ENCODE measurements around the gene CARMIL1. TPM values are rescaled to one million over a fixed set of nuclear protein-coding genes. Genes with fewer than 3 reads are reported as not detected.
A peak's percentile ranks its signal among the peaks of the same experiment; 100 is the strongest.

The CARMIL1 gene
- polyA plus RNA-seq, 4 donors: 35.3 to 74.5 (median 47.2) TPM

DNA sequence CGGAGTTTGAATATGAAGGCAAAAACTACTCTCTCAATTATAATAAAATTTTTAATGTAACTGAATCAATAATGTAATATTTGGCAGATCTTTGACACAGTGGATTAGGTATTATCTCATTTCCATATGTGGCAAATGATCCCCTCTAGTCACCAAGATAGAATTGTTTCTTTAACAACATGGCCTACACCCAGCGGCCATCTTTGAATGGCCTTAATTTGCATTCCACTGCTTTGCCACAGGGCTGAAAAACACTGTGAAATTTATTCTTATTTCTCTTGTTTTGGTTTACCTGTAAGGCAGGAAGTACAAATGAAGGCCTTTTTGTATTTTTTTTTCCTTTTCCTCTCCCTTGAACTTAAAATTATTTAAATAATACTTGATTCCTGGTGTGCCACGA lies 210.2 kb downstream of the CARMIL1 start:
- FAIRE-seq: no peak
- no peaks in the 10 kb centered on the region for H3K27me3 ChIP-seq (ENCODE audit: control insufficient read depth in 3 of 3, insufficient read depth in 3 of 3, low read length in 3 of 3)
- no peak overlapping the region for H3K27ac ChIP-seq (ENCODE audit: low read depth in 1 of 3, low read length in 2 of 3)
- H3K4me3 ChIP-seq (ENCODE audit: low read depth in 1 of 3, low read length in 3 of 3): no peak overlapping the region
- DNase-seq: no peak
- no peaks in the 10 kb centered on the region for H3K9me3 ChIP-seq (ENCODE audit: control insufficient read depth in 2 of 2, insufficient read depth in 1 of 2, low read depth in 1 of 2, low read length in 1 of 2)
- peaks cover 0 to 4% (median 3%) of the 10 kb centered on the region in 3 donors for H3K4me1 ChIP-seq (ENCODE audit: control insufficient read depth in 3 of 3, insufficient read depth in 2 of 3, low read depth in 1 of 3, low read length in 2 of 3)
- WGBS, 3 donors: 76 to 85% (median 81%) methylated on average over 3 of the region's 3 CpGs
- peaks cover 0 to 14% (median 10%) of the 10 kb centered on the region in 3 donors for H3K36me3 ChIP-seq (ENCODE audit: control insufficient read depth in 3 of 3, insufficient read depth in 2 of 3, low read depth in 1 of 3, low read length in 3 of 3)

DNA sequence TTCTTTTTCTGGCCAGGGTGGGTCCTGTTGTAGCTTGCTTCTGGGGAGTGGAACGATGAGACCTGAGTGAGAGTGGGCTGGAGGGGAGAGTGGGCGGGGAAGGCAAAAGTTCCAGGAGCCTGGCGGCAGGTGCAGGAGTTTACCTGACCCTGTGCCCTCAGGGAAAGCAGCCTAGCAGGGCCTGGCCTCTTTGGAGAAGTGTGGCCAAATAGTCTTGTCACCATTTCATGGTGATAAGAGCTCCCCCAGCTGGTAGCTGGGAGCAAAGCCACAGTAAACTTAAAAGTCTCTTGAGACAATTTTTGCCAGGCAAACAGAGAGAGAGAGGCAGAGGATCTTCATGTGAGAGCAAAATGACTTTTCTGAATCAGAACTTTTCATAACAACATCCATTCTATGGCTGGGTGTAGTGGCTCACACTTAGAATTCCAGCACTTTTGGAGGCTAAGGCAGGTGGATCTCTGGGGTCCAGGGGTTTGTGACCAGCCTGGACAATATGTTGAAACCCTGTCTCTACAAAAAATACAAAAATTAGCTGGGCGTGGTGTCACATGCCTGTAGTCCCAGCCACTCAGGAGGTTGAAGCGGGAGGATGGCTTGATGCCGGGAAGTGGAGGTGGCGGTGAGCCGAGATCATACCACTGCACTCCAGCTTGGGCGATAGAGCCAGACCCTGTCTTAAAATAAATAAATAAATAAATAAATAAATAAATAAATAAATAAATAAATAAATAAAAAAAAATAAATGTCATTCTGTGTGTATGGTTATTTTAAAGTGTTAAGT lies 211.0 kb downstream of the CARMIL1 start:
- FAIRE-seq (no peak), DNase-seq (peak; percentile 87 to 89)
- Histone ChIP-seq H3K9me3 (ENCODE audit: control insufficient read depth in 2 of 2, insufficient read depth in 1 of 2, low read depth in 1 of 2, low read length in 1 of 2) (no peaks in the 10 kb centered on the region), H3K27ac (ENCODE audit: low read depth in 1 of 3, low read length in 2 of 3) (peak overlapping the region in 1 of 3 donors; percentile 38), H3K36me3 (ENCODE audit: control insufficient read depth in 3 of 3, insufficient read depth in 2 of 3, low read depth in 1 of 3, low read length in 3 of 3) (peaks cover 0 to 12% (median 12%) of the 10 kb centered on the region in 3 donors), H3K4me1 (ENCODE audit: control insufficient read depth in 3 of 3, insufficient read depth in 2 of 3, low read depth in 1 of 3, low read length in 2 of 3) (peaks cover 0 to 4% (median 3%) of the 10 kb centered on the region in 3 donors), H3K4me3 (ENCODE audit: low read depth in 1 of 3, low read length in 3 of 3) (no peak overlapping the region), H3K27me3 (ENCODE audit: control insufficient read depth in 3 of 3, insufficient read depth in 3 of 3, low read length in 3 of 3) (no peaks in the 10 kb centered on the region)
- 62 to 67% (median 66%) methylated on average over 9 of the region's 9 CpGs for whole genome bisulfite sequencing, 3 donors

GRCh38 chr6:25492951-25493350 lies 213.8 kb downstream of the CARMIL1 start:
- DNase-seq (no peak), FAIRE-seq (no peak)
- Histone ChIP-seq H3K27ac (ENCODE audit: low read depth in 1 of 3, low read length in 2 of 3) (no peak overlapping the region), H3K4me1 (ENCODE audit: control insufficient read depth in 3 of 3, insufficient read depth in 2 of 3, low read depth in 1 of 3, low read length in 2 of 3) (peaks cover 0 to 3% (median 0%) of the 10 kb centered on the region in 3 donors), H3K27me3 (ENCODE audit: control insufficient read depth in 3 of 3, insufficient read depth in 3 of 3, low read length in 3 of 3) (no peaks in the 10 kb centered on the region), H3K9me3 (ENCODE audit: control insufficient read depth in 2 of 2, insufficient read depth in 1 of 2, low read depth in 1 of 2, low read length in 1 of 2) (no peaks in the 10 kb centered on the region), H3K36me3 (ENCODE audit: control insufficient read depth in 3 of 3, insufficient read depth in 2 of 3, low read depth in 1 of 3, low read length in 3 of 3) (peaks cover 0 to 11% (median 10%) of the 10 kb centered on the region in 3 donors), H3K4me3 (ENCODE audit: low read depth in 1 of 3, low read length in 3 of 3) (no peak overlapping the region)
- 87 to 96% (median 95%) methylated on average over 3 of the region's 3 CpGs for WGBS, 3 donors

GRCh38 chr6:25494469-25494868 lies 215.3 kb downstream of the CARMIL1 start:
- peaks cover 0 to 8% (median 8%) of the 10 kb centered on the region in 3 donors for H3K36me3 ChIP-seq (ENCODE audit: control insufficient read depth in 3 of 3, insufficient read depth in 2 of 3, low read depth in 1 of 3, low read length in 3 of 3)
- FAIRE-seq (no peak), DNase-seq (no peak)
- peaks cover 0 to 3% (median 0%) of the 10 kb centered on the region in 3 donors for H3K4me1 ChIP-seq (ENCODE audit: control insufficient read depth in 3 of 3, insufficient read depth in 2 of 3, low read depth in 1 of 3, low read length in 2 of 3)
- no peak overlapping the region for H3K27ac ChIP-seq (ENCODE audit: low read depth in 1 of 3, low read length in 2 of 3)
- H3K27me3 ChIP-seq (ENCODE audit: control insufficient read depth in 3 of 3, insufficient read depth in 3 of 3, low read length in 3 of 3): no peaks in the 10 kb centered on the region
- no peaks in the 10 kb centered on the region for H3K9me3 ChIP-seq (ENCODE audit: control insufficient read depth in 2 of 2, insufficient read depth in 1 of 2, low read depth in 1 of 2, low read length in 1 of 2)
- H3K4me3 ChIP-seq (ENCODE audit: low read depth in 1 of 3, low read length in 3 of 3): no peak overlapping the region
- WGBS, 3 donors: 87 to 90% (median 89%) methylated on average over 1 of the region's 1 CpG

GRCh38 chr6:25497383-25498040 lies 218.3 kb downstream of the CARMIL1 start:
- no peak for DNase-seq
- Histone ChIP-seq H3K4me1 (ENCODE audit: control insufficient read depth in 3 of 3, insufficient read depth in 2 of 3, low read depth in 1 of 3, low read length in 2 of 3) (no peaks in the 10 kb centered on the region), H3K36me3 (ENCODE audit: control insufficient read depth in 3 of 3, insufficient read depth in 2 of 3, low read depth in 1 of 3, low read length in 3 of 3) (peaks cover 0 to 9% (median 3%) of the 10 kb centered on the region in 3 donors), H3K27ac (ENCODE audit: low read depth in 1 of 3, low read length in 2 of 3) (no peak overlapping the region), H3K27me3 (ENCODE audit: control insufficient read depth in 3 of 3, insufficient read depth in 3 of 3, low read length in 3 of 3) (no peaks in the 10 kb centered on the region), H3K9me3 (ENCODE audit: control insufficient read depth in 2 of 2, insufficient read depth in 1 of 2, low read depth in 1 of 2, low read length in 1 of 2) (no peaks in the 10 kb centered on the region), H3K4me3 (ENCODE audit: low read depth in 1 of 3, low read length in 3 of 3) (no peak overlapping the region)
- FAIRE-seq: no peak
- WGBS, 3 donors: 88 to 93% (median 90%) methylated on average over 8 of the region's 8 CpGs

DNA sequence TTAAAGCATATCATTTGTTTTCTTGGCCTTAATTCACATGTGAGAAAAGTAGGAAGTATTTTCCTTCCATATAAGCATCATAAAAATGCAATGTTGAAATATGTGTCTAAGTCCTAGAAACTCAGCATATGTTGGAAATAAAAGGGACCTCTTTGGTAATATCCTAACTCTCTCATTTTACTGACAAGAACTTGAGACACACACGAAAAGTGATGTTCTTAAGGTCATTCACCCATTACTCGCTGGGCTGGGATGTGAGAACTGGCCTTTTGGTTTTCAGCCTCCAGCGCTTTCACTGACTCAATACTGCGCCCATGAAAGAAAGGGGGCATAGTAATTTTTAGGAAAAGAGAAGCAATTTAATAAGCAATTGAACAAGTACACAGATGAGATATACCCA lies 219.3 kb downstream of the CARMIL1 start:
- FAIRE-seq (no peak), DNase-seq (no peak)
- Histone ChIP-seq H3K9me3 (ENCODE audit: control insufficient read depth in 2 of 2, insufficient read depth in 1 of 2, low read depth in 1 of 2, low read length in 1 of 2) (no peaks in the 10 kb centered on the region), H3K27me3 (ENCODE audit: control insufficient read depth in 3 of 3, insufficient read depth in 3 of 3, low read length in 3 of 3) (no peaks in the 10 kb centered on the region), H3K4me3 (ENCODE audit: low read depth in 1 of 3, low read length in 3 of 3) (no peak overlapping the region), H3K36me3 (ENCODE audit: control insufficient read depth in 3 of 3, insufficient read depth in 2 of 3, low read depth in 1 of 3, low read length in 3 of 3) (peaks cover 0 to 7% (median under 1%) of the 10 kb centered on the region in 3 donors), H3K27ac (ENCODE audit: low read depth in 1 of 3, low read length in 2 of 3) (no peak overlapping the region), H3K4me1 (ENCODE audit: control insufficient read depth in 3 of 3, insufficient read depth in 2 of 3, low read depth in 1 of 3, low read length in 2 of 3) (no peaks in the 10 kb centered on the region)
- 80 to 91% (median 88%) methylated on average over 4 of the region's 4 CpGs for WGBS, 3 donors

DNA sequence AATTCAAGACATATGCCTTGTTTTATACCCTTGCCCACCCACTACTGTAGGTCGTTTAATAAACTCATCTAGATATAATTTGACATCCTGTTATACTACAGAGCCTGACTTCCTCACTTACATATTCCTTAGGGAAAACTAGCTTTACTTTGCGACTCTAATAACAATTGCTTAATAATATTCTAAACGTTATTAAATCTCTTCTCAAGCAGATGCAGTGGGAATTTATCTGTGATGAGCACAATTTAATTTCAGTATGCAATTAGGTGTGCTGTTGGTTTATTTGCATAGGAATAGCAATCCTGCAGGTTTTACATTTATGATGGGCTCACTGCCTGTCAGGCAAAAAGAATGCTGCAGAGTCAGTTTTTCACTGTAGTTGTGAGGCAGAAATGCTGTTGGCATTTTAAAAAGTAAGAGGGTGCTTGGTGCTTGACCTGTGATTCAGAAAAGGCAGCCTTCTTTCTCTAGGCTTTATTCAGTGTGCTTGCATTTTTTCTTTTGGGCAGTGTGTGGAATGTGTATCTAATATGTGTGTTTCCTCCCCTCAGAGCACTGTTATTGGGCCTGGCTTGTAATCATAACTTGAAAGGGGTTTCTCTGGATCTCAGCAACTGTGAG lies 220.6 kb downstream of the CARMIL1 start:
- Histone ChIP-seq H3K27me3 (ENCODE audit: control insufficient read depth in 3 of 3, insufficient read depth in 3 of 3, low read length in 3 of 3) (no peaks in the 10 kb centered on the region), H3K9me3 (ENCODE audit: control insufficient read depth in 2 of 2, insufficient read depth in 1 of 2, low read depth in 1 of 2, low read length in 1 of 2) (no peaks in the 10 kb centered on the region), H3K4me3 (ENCODE audit: low read depth in 1 of 3, low read length in 3 of 3) (no peak overlapping the region), H3K36me3 (ENCODE audit: control insufficient read depth in 3 of 3, insufficient read depth in 2 of 3, low read depth in 1 of 3, low read length in 3 of 3) (peaks cover 0 to 4% (median 1%) of the 10 kb centered on the region in 3 donors), H3K4me1 (ENCODE audit: control insufficient read depth in 3 of 3, insufficient read depth in 2 of 3, low read depth in 1 of 3, low read length in 2 of 3) (no peaks in the 10 kb centered on the region), H3K27ac (ENCODE audit: low read depth in 1 of 3, low read length in 2 of 3) (no peak overlapping the region)
- DNase-seq (no peak), FAIRE-seq (no peak)
- WGBS, 3 donors: 54 to 61% (median 55%) methylated on average over 3 of the region's 3 CpGs

DNA sequence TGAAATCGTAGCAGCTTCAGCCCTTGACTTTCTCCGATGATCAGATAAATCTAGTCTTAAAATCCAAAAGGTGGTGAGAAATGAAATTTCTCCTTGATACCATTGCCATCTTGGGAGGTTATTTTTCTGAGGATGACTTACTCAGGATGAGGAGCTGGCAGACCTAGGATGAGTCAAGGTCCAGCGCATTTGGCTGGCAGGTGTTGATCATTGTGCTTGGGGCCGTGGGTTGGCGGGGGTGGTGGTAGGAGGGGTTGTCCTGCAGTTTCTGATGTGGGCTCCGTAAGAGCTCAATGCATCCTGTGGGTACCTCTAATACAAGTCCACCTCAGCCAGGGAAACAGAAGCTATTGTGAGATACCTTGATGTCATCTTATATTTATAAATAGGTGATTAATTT lies 224.5 kb downstream of the CARMIL1 start:
- no peak overlapping the region for H3K4me3 ChIP-seq (ENCODE audit: low read depth in 1 of 3, low read length in 3 of 3)
- H3K27ac ChIP-seq (ENCODE audit: low read depth in 1 of 3, low read length in 2 of 3): no peak overlapping the region
- no peaks in the 10 kb centered on the region for H3K9me3 ChIP-seq (ENCODE audit: control insufficient read depth in 2 of 2, insufficient read depth in 1 of 2, low read depth in 1 of 2, low read length in 1 of 2)
- no peaks in the 10 kb centered on the region for H3K27me3 ChIP-seq (ENCODE audit: control insufficient read depth in 3 of 3, insufficient read depth in 3 of 3, low read length in 3 of 3)
- FAIRE-seq (no peak), DNase-seq (no peak)
- peaks cover 0 to 4% (median 2%) of the 10 kb centered on the region in 3 donors for H3K36me3 ChIP-seq (ENCODE audit: control insufficient read depth in 3 of 3, insufficient read depth in 2 of 3, low read depth in 1 of 3, low read length in 3 of 3)
- 87 to 95% (median 93%) methylated on average over 6 of the region's 6 CpGs for WGBS, 3 donors
- H3K4me1 ChIP-seq (ENCODE audit: control insufficient read depth in 3 of 3, insufficient read depth in 2 of 3, low read depth in 1 of 3, low read length in 2 of 3): no peaks in the 10 kb centered on the region
